ENCODE results near the gene LAMA1.

DNA sequence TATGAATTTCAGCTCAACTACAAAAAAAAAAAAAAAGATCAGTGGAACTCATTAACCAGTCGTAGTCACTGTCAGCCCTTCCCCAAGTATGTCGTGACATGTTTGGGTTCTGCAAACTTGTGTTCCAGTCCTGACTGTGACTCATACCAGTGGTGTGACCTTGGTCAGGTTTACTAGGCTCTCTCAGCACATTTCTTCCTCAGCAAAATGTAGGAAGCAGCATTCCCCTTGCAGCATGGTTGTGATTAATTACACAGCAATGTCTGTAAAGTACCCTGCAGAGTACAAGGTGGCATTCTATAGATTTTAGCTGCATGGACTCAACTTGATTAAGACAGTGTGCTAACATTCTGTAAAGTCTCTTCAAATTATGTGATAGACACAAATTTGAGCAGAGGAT lies 156.9 kb downstream of the LAMA1 start:
- TF ChIP-seq CTCF (IDR thresholded peaks at IDR 0.05) = no peak
- TF ChIP-seq POLR2A (IDR thresholded peaks at IDR 0.05) = no peak
- TF ChIP-seq POLR2AphosphoS5 (IDR thresholded peaks at IDR 0.05) = no peak
